ENCODE measurements around the gene LRGUK. TPM values are rescaled to one million over a fixed set of nuclear protein-coding genes. Genes with fewer than 3 reads are reported as not detected.

Gene LRGUK
- total and polyA plus RNA-seq, 2 donors (not counting 3 experiments of a cell fraction or from before 2014, with no cell fraction given), result 0.10 to 0.11 TPM

DNA sequence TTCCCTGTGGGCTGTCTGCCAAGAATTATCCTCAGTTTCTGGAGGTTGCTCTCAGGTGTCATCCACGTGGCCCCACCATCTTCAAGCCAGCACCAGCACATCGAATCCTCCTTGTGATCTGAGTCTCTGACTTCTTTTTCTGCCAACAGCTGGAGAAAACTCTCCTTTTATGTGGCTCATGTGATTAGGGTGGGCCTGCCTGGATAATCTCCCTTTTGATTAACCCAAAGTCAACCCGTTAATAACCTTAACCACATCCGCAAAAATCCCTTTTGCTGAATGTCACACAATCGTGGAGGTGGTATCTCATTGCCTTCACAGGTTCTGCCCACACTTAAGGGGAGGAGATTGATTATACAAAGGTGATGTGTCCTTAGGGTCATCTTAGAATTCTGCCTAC is 73.8 kb downstream of the LRGUK start:
- no peak overlapping the region for H2AFZ ChIP-seq (ENCODE audit: low read depth, low read length)
- no peak overlapping the region for H3K9ac ChIP-seq (replicated peaks; ENCODE audit: extremely low read depth, insufficient read depth, low read length)

More for the DNA sequence above, 73.8 kb downstream of the LRGUK start:
- TF ChIP-seq POLR2A (IDR thresholded peaks at IDR 0.05; ENCODE audit: low read depth, low read length), result no peak
- no peak for TF ChIP-seq POLR2AphosphoS5 (IDR thresholded peaks at IDR 0.05; ENCODE audit: insufficient read depth, low read depth, low read length)
- TF ChIP-seq JUN (IDR thresholded peaks at IDR 0.05; ENCODE audit: borderline replicate concordance, insufficient read depth, insufficient read length, low read depth), result no peak
- no peak for TF ChIP-seq FOS (IDR thresholded peaks at IDR 0.05; ENCODE audit: borderline replicate concordance, insufficient read depth, low read length)
- TF ChIP-seq, protein P1, sequence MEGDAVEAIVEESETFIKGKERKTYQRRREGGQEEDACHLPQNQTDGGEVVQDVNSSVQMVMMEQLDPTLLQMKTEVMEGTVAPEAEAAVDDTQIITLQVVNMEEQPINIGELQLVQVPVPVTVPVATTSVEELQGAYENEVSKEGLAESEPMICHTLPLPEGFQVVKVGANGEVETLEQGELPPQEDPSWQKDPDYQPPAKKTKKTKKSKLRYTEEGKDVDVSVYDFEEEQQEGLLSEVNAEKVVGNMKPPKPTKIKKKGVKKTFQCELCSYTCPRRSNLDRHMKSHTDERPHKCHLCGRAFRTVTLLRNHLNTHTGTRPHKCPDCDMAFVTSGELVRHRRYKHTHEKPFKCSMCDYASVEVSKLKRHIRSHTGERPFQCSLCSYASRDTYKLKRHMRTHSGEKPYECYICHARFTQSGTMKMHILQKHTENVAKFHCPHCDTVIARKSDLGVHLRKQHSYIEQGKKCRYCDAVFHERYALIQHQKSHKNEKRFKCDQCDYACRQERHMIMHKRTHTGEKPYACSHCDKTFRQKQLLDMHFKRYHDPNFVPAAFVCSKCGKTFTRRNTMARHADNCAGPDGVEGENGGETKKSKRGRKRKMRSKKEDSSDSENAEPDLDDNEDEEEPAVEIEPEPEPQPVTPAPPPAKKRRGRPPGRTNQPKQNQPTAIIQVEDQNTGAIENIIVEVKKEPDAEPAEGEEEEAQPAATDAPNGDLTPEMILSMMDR (IDR thresholded peaks at IDR 0.05; ENCODE audit: extremely low read depth in 1 of 2, insufficient read depth in 1 of 2, low read depth in 1 of 2, low read length in 2 of 2), result no peak
- TF ChIP-seq, protein P2, sequence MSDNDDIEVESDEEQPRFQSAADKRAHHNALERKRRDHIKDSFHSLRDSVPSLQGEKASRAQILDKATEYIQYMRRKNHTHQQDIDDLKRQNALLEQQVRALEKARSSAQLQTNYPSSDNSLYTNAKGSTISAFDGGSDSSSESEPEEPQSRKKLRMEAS (IDR thresholded peaks at IDR 0.05; ENCODE audit: insufficient read depth, insufficient read length), result no peak
- no peak for TF ChIP-seq EZH2 (IDR thresholded peaks at IDR 0.05; ENCODE audit: borderline replicate concordance, low read depth, low read length, severe bottlenecking)
- TF ChIP-seq GATA2 (IDR thresholded peaks at IDR 0.05; ENCODE audit: insufficient read depth, insufficient read length, low read depth, low read length), result no peak
- TF ChIP-seq MYC (IDR thresholded peaks at IDR 0.05; ENCODE audit: low read depth, low read length), result no peak
- Histone ChIP-seq H3K9me1 (replicated peaks; ENCODE audit: control insufficient read depth, extremely low read depth, insufficient read depth, low read length) (no peaks in the 10 kb centered on the region), H4K20me1 (replicated peaks; ENCODE audit: control insufficient read depth, extremely low read depth, insufficient read depth, low read length) (no peaks in the 10 kb centered on the region), H3K9me3 (replicated peaks; ENCODE audit: control insufficient read depth, insufficient read depth, low read length) (no peaks in the 10 kb centered on the region), H3K27me3 (ENCODE audit: control insufficient read depth in 2 of 2, insufficient read depth in 2 of 2, low read length in 2 of 2) (peaks cover 4 to 8% of the 10 kb centered on the region in 2 experiments), H3K4me2 (ENCODE audit: insufficient read depth, low read length) (no peak overlapping the region), H3K27ac (ENCODE audit: insufficient read depth, low read depth, low read length) (no peak overlapping the region), H3K4me3 (replicated peaks in 1 of 3; ENCODE audit: insufficient read depth in 1 of 3, low read depth in 1 of 3, low read length in 3 of 3) (no peak overlapping the region), H3K4me1 (ENCODE audit: control insufficient read depth, extremely low read depth, insufficient read depth, low read length) (no peaks in the 10 kb centered on the region), H3K79me2 (ENCODE audit: control insufficient read depth, insufficient read depth, low read length) (no peaks in the 10 kb centered on the region), H3K36me3 (ENCODE audit: control insufficient read depth in 2 of 2, extremely low read depth in 1 of 2, insufficient read depth in 2 of 2, low read length in 2 of 2) (no peaks in the 10 kb centered on the region)
- BruUV-seq (replicated peaks), result no TSS peak
- ChIA-PET POLR2A (no interaction called here), CTCF (no interaction called here)
- no peak for DNase-seq (ENCODE audit: low read depth, low spot score)
- dilution Hi-C loops (cut with MboI; ENCODE audit: extremely low pct_ligation_motif_present, low sequenced_read_pairs) (no loop called here), intact Hi-C loops (cut with micrococcal nuclease) (no loop called here)
- FAIRE-seq, result no peak
